Measurements from ENCODE around the gene WDR48.
A peak's percentile ranks its signal among the peaks of the same experiment; 100 is the strongest.

WDR48 gene

DNA sequence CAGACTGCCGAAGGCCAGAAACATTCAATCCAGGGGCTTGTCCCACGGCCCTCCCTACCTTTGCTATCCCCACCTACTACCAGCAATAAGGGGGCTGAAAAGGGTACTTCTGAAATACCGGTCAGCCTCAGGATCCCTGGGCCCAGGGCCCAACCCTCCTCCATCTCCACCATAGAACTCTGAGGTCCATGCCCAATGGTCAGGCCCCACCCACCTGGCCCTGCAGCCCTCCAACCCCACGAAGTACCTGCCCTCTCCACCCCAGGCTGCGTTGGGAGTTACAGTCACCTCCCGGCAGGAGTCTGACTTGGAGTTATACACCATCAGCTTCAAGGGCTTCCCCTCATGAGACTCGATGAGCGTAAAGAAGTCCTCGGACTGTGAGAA, 48.7 kb downstream of the WDR48 start:
- no peak overlapping the region for H3K27ac Mint-ChIP-seq

GRCh38 chr3:39101022-39101689, 49.3 kb downstream of the WDR48 start:
- Mint-ChIP-seq H3K4me1 (peaks cover 27% of the 10 kb centered on the region), H3K36me3 (peaks cover 18% of the 10 kb centered on the region), H3K4me3 (no peak overlapping the region)

More for the DNA sequence above, 48.7 kb downstream of the WDR48 start:
- no peak for DNase-seq
- Mint-ChIP-seq H3K4me1 (peaks cover 20% of the 10 kb centered on the region), H3K27me3 (no peaks in the 10 kb centered on the region), H3K4me3 (no peak overlapping the region), H3K36me3 (peaks cover 20% of the 10 kb centered on the region), H3K9me3 (no peaks in the 10 kb centered on the region)
- CTCF ChIA-PET: interaction anchor here (1.1 to 7.3 kb wide), 4 partner anchors 9 to 188 kb away, joined by 3 to 73 read pairs (median 3); no protein-coding TSS in a partner anchor

DNA sequence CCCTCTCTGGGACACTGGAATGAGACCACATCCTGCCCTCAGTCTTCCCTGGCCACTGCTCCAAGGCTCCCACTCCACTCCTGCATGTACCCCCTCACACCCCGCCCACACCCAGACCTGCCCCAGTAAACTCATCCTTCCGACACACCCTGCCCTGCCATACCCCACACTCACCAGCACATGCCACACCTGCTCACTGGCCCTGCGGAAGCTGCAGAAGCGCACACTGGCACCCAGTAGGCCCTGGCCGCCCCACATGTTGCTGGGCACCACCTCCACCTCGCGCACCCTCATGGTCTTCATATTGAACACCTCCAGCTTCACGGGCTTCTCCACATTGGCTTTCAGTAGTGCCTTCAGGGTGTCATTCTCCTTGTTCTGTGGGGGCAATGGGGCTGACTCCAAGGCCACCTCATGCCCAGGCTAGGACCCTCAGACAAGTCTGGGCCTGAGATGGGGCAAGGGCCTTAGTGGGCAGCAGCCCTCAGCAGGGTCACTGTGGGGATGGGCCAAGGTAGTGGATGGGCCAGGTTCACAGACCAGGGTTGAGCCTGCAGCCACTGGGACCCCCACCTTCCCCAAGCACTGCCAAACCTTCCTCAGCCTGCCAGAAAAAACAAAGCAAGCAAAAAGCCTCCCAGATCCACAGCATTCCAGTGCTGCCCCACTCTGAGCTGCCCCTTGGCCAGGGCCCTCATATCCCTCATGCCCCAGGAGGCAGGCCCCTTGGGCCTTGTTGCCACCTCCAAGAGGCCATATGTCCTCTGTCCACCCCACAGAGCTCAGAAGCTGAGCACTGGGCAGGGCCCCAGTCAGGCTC, 50.9 kb downstream of the WDR48 start:
- Mint-ChIP-seq H3K9me3 (no peaks in the 10 kb centered on the region), H3K4me3 (no peak overlapping the region), H3K36me3 (peaks cover 7% of the 10 kb centered on the region), H3K27ac (no peak overlapping the region), H3K27me3 (peaks cover 13% of the 10 kb centered on the region), H3K4me1 (peaks cover 34% of the 10 kb centered on the region)
- CTCF ChIA-PET: interaction anchor here (0.8 to 7.3 kb wide), 3 partner anchors 16 to 186 kb away, joined by 3 to 73 read pairs (median 4); no protein-coding TSS in a partner anchor
- DNase-seq: no peak

More at GRCh38 chr3:39101022-39101689, 49.3 kb downstream of the WDR48 start:
- no peaks in the 10 kb centered on the region for H3K9me3 Mint-ChIP-seq
- CTCF ChIA-PET: interaction anchor here (0.6 to 7.3 kb wide), 5 partner anchors 9 to 187 kb away, joined by 3 to 73 read pairs (median 3); no protein-coding TSS in a partner anchor
- H3K27me3 Mint-ChIP-seq: peaks cover 2% of the 10 kb centered on the region
- H3K27ac Mint-ChIP-seq: no peak overlapping the region
- peak; percentile 61 for DNase-seq

GRCh38 chr3:39103324-39103693, 51.5 kb downstream of the WDR48 start:
- Mint-ChIP-seq H3K4me1 (peaks cover 40% of the 10 kb centered on the region), H3K27me3 (peaks cover 14% of the 10 kb centered on the region), H3K36me3 (peaks cover 7% of the 10 kb centered on the region), H3K9me3 (no peaks in the 10 kb centered on the region), H3K4me3 (no peak overlapping the region), H3K27ac (no peak overlapping the region)
- CTCF ChIA-PET: interaction anchor here (0.8 to 7.3 kb wide), 2 partner anchors 17 to 185 kb away, joined by 3 to 73 read pairs; no protein-coding TSS in a partner anchor
- no peak for DNase-seq

DNA sequence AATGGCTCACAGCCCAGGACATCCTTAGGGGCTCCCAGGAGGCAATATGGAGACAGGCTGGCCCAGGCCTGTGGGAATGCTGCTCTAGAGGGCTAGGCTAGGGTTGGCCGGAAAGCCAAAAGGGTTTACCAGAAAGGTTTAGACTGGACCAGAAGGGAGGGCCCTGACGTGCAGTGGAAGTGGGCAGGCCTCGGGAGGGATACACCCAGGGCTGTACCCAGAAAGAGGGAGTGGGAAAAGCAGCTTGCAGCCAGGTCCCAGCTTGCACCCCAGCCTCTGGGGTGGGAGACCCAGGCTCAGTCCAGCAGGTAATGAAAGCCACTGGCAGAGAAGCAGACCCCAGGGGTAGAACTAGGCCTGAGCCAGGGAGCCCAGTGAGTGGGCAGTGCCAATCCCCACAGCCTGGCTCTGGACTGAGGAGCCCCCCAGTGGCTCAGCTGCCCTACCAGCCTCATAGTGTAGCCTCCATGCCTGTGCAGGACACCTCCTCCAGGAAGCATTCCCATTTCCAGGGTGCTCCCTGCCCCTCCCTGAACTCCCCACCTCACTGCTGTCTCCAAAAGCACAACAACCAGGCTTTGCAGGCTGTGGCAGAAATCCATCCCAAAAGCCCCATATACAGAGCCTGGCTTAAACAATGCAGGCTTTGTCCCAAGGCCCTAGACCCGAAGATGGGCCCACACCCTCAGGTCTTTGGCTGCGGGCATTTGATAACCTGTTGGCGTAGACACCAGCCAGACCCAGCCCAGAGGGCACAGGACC, 52.2 kb downstream of the WDR48 start:
- Mint-ChIP-seq H3K27ac (no peak overlapping the region), H3K4me1 (peaks cover 47% of the 10 kb centered on the region), H3K9me3 (no peaks in the 10 kb centered on the region), H3K27me3 (peaks cover 18% of the 10 kb centered on the region), H3K4me3 (no peak overlapping the region), H3K36me3 (peaks cover 7% of the 10 kb centered on the region)
- CTCF ChIA-PET: interaction anchor here (1.0 to 7.3 kb wide), 4 partner anchors 23 to 185 kb away, joined by 3 to 73 read pairs (median 5); no protein-coding TSS in a partner anchor
- no peak for DNase-seq

- CTCF ChIA-PET: interaction anchor here (1.0 to 7.3 kb wide), 4 partner anchors 24 to 183 kb away, joined by 3 to 73 read pairs (median 5); no protein-coding TSS in a partner anchor
- no peak overlapping the region for H3K4me3 Mint-ChIP-seq
- peaks cover 7% of the 10 kb centered on the region for H3K36me3 Mint-ChIP-seq
- no peaks in the 10 kb centered on the region for H3K9me3 Mint-ChIP-seq
- no peak overlapping the region for H3K27ac Mint-ChIP-seq
- peaks cover 54% of the 10 kb centered on the region for H3K4me1 Mint-ChIP-seq
- peaks cover 29% of the 10 kb centered on the region for H3K27me3 Mint-ChIP-seq
- DNase-seq: no peak
Measured at GRCh38 chr3:39104961-39105686, 53.3 kb downstream of the WDR48 start.

- Mint-ChIP-seq H3K27me3 (peaks cover 34% of the 10 kb centered on the region), H3K9me3 (no peaks in the 10 kb centered on the region), H3K4me1 (peaks cover 54% of the 10 kb centered on the region), H3K4me3 (peak overlapping the region; percentile 74), H3K36me3 (peaks cover 7% of the 10 kb centered on the region), H3K27ac (no peak overlapping the region)
- no peak for DNase-seq
- CTCF ChIA-PET: interaction anchor here (1.2 to 7.3 kb wide), 3 partner anchors 24 to 183 kb away, joined by 3 to 73 read pairs (median 3); no protein-coding TSS in a partner anchor
Measured at GRCh38 chr3:39105687-39106063, 53.9 kb downstream of the WDR48 start.

DNA sequence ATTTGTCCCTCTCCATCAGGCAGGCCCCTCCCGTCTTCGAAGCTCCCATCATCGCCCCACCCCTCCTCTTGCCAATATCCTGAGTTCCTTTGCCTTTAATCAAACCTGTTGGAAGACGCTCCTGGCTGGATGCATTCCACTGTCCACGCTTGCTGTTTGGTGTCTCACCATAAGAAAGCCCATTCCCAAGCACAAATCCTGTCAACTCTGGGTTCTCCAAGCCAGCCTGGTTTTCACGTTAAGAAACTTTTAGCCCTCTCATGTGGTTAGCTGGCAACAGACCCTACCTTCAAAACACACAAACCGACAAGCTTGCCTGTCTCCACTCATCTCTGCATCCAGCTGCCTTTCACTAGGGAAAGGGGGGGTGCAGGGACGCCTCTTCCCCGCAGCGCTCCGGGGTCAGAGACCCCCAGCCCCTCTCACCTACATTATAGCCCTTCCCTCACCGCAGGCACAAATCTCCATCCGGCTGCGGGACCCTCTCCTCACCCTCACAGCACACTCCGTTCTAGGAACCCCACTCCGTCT, 54.5 kb downstream of the WDR48 start:
- Mint-ChIP-seq H3K36me3 (peaks cover 4% of the 10 kb centered on the region), H3K27me3 (peaks cover 34% of the 10 kb centered on the region), H3K27ac (peak overlapping the region; percentile 11), H3K9me3 (no peaks in the 10 kb centered on the region), H3K4me3 (peak overlapping the region; percentile 74), H3K4me1 (peaks cover 51% of the 10 kb centered on the region)
- no peak for DNase-seq
- CTCF ChIA-PET: interaction anchor here (0.9 to 7.3 kb wide), 3 partner anchors 41 to 182 kb away, joined by 3 to 73 read pairs (median 3); no protein-coding TSS in a partner anchor

DNA sequence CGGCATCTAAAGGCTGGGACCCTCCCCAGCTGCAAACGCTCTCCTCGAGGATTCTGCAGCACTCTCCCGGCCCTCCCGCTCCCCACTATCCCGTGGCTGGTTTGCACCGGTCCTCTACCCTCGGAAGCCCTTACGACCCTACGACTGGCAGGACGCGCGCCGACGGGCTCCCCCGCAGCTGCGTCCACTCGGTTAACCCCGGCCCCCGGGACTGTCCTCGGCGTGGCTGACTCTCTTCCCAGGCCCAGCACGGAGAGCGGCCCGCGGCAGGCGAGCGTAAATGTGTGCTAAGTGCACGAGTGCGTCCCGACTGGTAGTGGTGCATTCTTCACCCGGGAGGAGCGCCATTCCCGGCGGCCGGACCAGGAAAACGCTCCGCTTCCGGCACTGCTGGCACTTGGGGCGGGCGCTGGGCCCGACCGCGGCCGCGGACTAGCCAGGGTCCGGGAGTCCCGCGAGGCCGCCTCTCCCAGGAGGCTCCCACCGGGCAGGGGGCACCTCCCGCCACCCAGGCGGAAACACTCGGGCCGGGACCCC, 55.1 kb downstream of the WDR48 start:
- Mint-ChIP-seq H3K36me3 (peaks cover 4% of the 10 kb centered on the region), H3K27me3 (peaks cover 37% of the 10 kb centered on the region), H3K9me3 (no peaks in the 10 kb centered on the region), H3K4me1 (peaks cover 51% of the 10 kb centered on the region), H3K27ac (no peak overlapping the region), H3K4me3 (peak overlapping the region; percentile 74)
- CTCF ChIA-PET: interaction anchor here (0.9 to 7.3 kb wide), 5 partner anchors 40 to 185 kb away, joined by 3 to 73 read pairs (median 6); no protein-coding TSS in a partner anchor
- DNase-seq: no peak

DNA sequence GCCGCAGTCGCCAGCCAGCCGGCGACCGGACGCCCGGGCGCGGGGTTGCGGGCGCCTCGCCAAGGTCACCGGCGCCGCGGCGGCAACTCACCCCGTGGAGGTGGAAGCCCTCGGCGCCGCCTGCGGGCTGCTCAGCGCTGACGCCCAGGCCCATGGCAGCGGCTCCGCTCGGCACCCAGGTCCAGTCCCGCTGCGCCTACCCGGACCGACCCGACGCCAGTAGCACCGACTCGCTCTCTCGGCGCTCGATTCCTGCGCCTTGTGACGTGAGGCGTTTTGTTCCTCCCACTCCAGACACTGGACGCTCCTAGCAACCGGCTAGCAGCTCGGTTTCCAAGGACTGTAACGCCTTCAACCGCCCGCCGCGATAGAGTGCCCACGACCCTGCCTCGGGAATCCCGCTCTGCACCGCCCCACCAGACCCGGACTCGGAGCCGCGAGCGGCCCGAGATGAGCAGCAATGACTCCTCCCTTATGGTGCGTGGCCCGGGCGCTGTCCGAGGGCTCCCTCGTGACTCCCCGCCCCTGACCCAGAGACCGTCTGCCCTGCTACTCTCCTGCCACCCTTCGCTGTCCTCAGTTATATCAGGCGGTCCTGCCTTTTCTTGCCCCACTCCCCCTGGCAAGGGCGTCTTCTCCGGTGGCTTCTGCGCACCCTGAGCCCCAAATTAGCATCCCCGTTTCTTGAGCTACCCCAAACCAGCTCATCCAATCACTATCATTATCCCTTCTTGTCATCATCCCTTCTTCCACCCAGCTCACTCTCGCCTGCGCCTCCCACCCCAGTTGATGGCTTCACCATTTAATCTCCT, 55.8 kb downstream of the WDR48 start, which contains the start of the genes GORASP1 and TTC21A:
Gene GORASP1 (minus strand): TSS at position 240 of the 812 bp plus-strand sequence. CDS start 86 bp downstream, at position 154.
Gene TTC21A (plus strand): TSS at position 293 of the 812 bp plus-strand sequence. CDS start 158 bp downstream, at position 451.
- Mint-ChIP-seq H3K4me3 (peak within 1 kb of the TSS; percentile 78), H3K27ac (peak within 1 kb of the TSS; percentile 83), H3K36me3 (peaks cover 4% of the 10 kb centered on the region), H3K4me1 (peaks cover 49% of the 10 kb centered on the region), H3K27me3 (peaks cover 43% of the 10 kb centered on the region), H3K9me3 (no peaks in the 10 kb centered on the region)
- CTCF ChIA-PET: interaction anchor here (1.2 to 3.0 kb wide), 7 partner anchors 9 to 184 kb away, joined by 3 to 18 read pairs (median 6); no protein-coding TSS in a partner anchor
- DNase-seq: peak; percentile 85

GRCh38 chr3:39108200-39108710, 56.4 kb downstream of the WDR48 start:
- DNase-seq: peak; percentile 73
- Mint-ChIP-seq H3K9me3 (no peaks in the 10 kb centered on the region), H3K27me3 (peaks cover 44% of the 10 kb centered on the region), H3K4me3 (peak overlapping the region; percentile 78), H3K27ac (peak overlapping the region; percentile 83), H3K36me3 (peaks cover 2% of the 10 kb centered on the region), H3K4me1 (peaks cover 45% of the 10 kb centered on the region)
- CTCF ChIA-PET: interaction anchor here (1.0 to 3.0 kb wide), 8 partner anchors 8 to 183 kb away, joined by 3 to 18 read pairs (median 5); no protein-coding TSS in a partner anchor

Measured in activated naive CD4-positive, alpha-beta T cell treated with anti-CD3 and anti-CD28 coated beads, Interleukin-2, amount 10 ng/mL, durations not matched to agents 7 days and 5 days (primary cell).